DND-41 (cell line): Measurements from ENCODE around the gene GON4L.

Experiments used
- ATAC-seq: fragments of 200-7000 bp; cut with Tn5 transposase; 3 replicates; pipeline ENCODE4 v1.9.1; 2021; ENCODE audit warnings: low read depth; ENCODE audit not compliant: insufficient read depth
- DNase-seq: peaks from one replicate; pipeline ENCODE4 v3.0.0-alpha.2; 2020
- H2AFZ ChIP-seq: 2 replicates; pipeline ENCODE4 v1.6.0; 2012; ENCODE audit warnings: low read depth, low read length
- H3K27ac ChIP-seq: 2 replicates; pipeline ENCODE4 v1.5.1; 2012; ENCODE audit warnings: low read length, inconsistent platforms
- H3K27me3 ChIP-seq: fragments of 200-600 bp; sonication (generic); 2 replicates; pipeline ENCODE4 v1.6.0; 2012; ENCODE audit warnings: low read length, mild to moderate bottlenecking, inconsistent platforms; ENCODE audit not compliant: insufficient read depth, poor library complexity
- H3K36me3 ChIP-seq: 2 replicates; pipeline ENCODE4 v1.5.1; 2012; ENCODE audit warnings: low read length, inconsistent platforms; ENCODE audit not compliant: insufficient read depth
- H3K4me1 ChIP-seq: 2 replicates; pipeline ENCODE4 v1.5.1; 2012; ENCODE audit warnings: mild to moderate bottlenecking, low read length; ENCODE audit not compliant: insufficient read depth
- H3K4me2 ChIP-seq: 2 replicates; pipeline ENCODE4 v1.6.0; 2012; ENCODE audit warnings: mild to moderate bottlenecking, moderate library complexity, low read length, inconsistent platforms; ENCODE audit not compliant: insufficient read depth
- H3K4me3 ChIP-seq, 2 experiments: fragments of 200-600 bp in 1 of 2; shearing (Covaris generic) in 1 of 2; 2 replicates each; pipeline ENCODE4 v1.5.1; 2012 to 2016; ENCODE audit warnings: inconsistent platforms in 2 of 2, low read length in 2 of 2, mild to moderate bottlenecking in 2 of 2, low read depth in 1 of 2, moderate library complexity in 1 of 2
- H3K79me2 ChIP-seq: 2 replicates; pipeline ENCODE4 v1.6.0; 2012; ENCODE audit warnings: low read length, inconsistent platforms; ENCODE audit not compliant: insufficient read depth
- H3K9ac ChIP-seq: 2 replicates; pipeline ENCODE4 v1.6.0; 2012; ENCODE audit warnings: low read depth, mild to moderate bottlenecking, inconsistent platforms, low read length, moderate library complexity
- H3K9me3 ChIP-seq: 2 replicates; pipeline ENCODE4 v1.5.1; 2012; ENCODE audit warnings: low read length, moderate library complexity, mild to moderate bottlenecking, inconsistent platforms; ENCODE audit not compliant: insufficient read depth, severe bottlenecking
- H4K20me1 ChIP-seq: 2 replicates; pipeline ENCODE4 v1.6.0; 2012; ENCODE audit warnings: low read length; ENCODE audit not compliant: insufficient read depth
- EZH2 ChIP-seq: IDR thresholded peaks from 3 replicates; pipeline ENCODE4 v1.6.1; 2012; ENCODE audit warnings: borderline replicate concordance, low read depth, mild to moderate bottlenecking, moderate library complexity, low read length, inconsistent platforms; ENCODE audit not compliant: severe bottlenecking
- TF ChIP-seq, protein P1 (sequence below): IDR thresholded peaks from 2 replicates; pipeline ENCODE4 v1.5.1; 2012; ENCODE audit warnings: borderline replicate concordance, low read length, moderate library complexity, mild to moderate bottlenecking; ENCODE audit not compliant: poor library complexity, severe bottlenecking; ENCODE audit errors: extremely low read depth

The GON4L gene

GRCh38 chr1:155867766-155868165 lies 10.8 kb upstream of the GON4L start:
- H3K36me3 ChIP-seq: no peaks in the 10 kb centered on the region
- no peak for DNase-seq
- H3K79me2 ChIP-seq: no peaks in the 10 kb centered on the region
- TF ChIP-seq, protein P1, sequence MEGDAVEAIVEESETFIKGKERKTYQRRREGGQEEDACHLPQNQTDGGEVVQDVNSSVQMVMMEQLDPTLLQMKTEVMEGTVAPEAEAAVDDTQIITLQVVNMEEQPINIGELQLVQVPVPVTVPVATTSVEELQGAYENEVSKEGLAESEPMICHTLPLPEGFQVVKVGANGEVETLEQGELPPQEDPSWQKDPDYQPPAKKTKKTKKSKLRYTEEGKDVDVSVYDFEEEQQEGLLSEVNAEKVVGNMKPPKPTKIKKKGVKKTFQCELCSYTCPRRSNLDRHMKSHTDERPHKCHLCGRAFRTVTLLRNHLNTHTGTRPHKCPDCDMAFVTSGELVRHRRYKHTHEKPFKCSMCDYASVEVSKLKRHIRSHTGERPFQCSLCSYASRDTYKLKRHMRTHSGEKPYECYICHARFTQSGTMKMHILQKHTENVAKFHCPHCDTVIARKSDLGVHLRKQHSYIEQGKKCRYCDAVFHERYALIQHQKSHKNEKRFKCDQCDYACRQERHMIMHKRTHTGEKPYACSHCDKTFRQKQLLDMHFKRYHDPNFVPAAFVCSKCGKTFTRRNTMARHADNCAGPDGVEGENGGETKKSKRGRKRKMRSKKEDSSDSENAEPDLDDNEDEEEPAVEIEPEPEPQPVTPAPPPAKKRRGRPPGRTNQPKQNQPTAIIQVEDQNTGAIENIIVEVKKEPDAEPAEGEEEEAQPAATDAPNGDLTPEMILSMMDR: no peak
- no peak for TF ChIP-seq EZH2
- H4K20me1 ChIP-seq: no peaks in the 10 kb centered on the region
- no peak overlapping the region for H2AFZ ChIP-seq
- no peaks in the 10 kb centered on the region for H3K4me1 ChIP-seq
- no peak overlapping the region for H3K9ac ChIP-seq
- H3K27ac ChIP-seq: no peak overlapping the region
- no peak for ATAC-seq
- H3K9me3 ChIP-seq: no peaks in the 10 kb centered on the region
- H3K27me3 ChIP-seq: no peaks in the 10 kb centered on the region
- H3K4me2 ChIP-seq: no peak overlapping the region
- no peak overlapping the region for H3K4me3 ChIP-seq

- H3K4me1 ChIP-seq: peaks cover 9% of the 10 kb centered on the region
- ATAC-seq: no peak
- H4K20me1 ChIP-seq: no peaks in the 10 kb centered on the region
- no peak overlapping the region for H3K27ac ChIP-seq
- H3K4me3 ChIP-seq: no peak overlapping the region
- no peak for TF ChIP-seq EZH2
- TF ChIP-seq, protein P1: no peak
- H3K36me3 ChIP-seq: no peaks in the 10 kb centered on the region
- no peaks in the 10 kb centered on the region for H3K79me2 ChIP-seq
- DNase-seq: no peak
- no peak overlapping the region for H3K9ac ChIP-seq
- no peaks in the 10 kb centered on the region for H3K9me3 ChIP-seq
- no peaks in the 10 kb centered on the region for H3K27me3 ChIP-seq
- H3K4me2 ChIP-seq: no peak overlapping the region
- no peak overlapping the region for H2AFZ ChIP-seq
Measured at GRCh38 chr1:155864393-155864792, 7.4 kb upstream of the GON4L start.

GRCh38 chr1:155861896-155862295 lies 4.9 kb upstream of the GON4L start:
- Histone ChIP-seq H4K20me1 (no peaks in the 10 kb centered on the region), H3K4me1 (peaks cover 29% of the 10 kb centered on the region), H3K27me3 (no peaks in the 10 kb centered on the region), H3K27ac (no peak overlapping the region), H3K4me2 (no peak overlapping the region), H3K79me2 (peaks cover 15% of the 10 kb centered on the region), H3K36me3 (peaks cover under 1% of the 10 kb centered on the region; the same call in 1 of the 2 replicates), H3K9ac (no peak overlapping the region), H3K9me3 (no peaks in the 10 kb centered on the region), H3K4me3 (no peak overlapping the region), H2AFZ (no peak overlapping the region)
- DNase-seq (no peak), ATAC-seq (no peak)
- TF ChIP-seq, protein P1: no peak
- TF ChIP-seq EZH2: no peak
